Right lobe of liver (tissue), 6 donors: ENCODE results near the gene GJE1. TPM values are rescaled to one million over a fixed set of nuclear protein-coding genes. Genes with fewer than 3 reads are reported as not detected.
A peak's percentile ranks its signal among the peaks of the same experiment; 100 is the strongest.

Experiments used
- ATAC-seq, 4 donors: fragments of 200-7000 bp; cut with Tn5 transposase; one replicate each; pipeline ENCODE4 v1.9.1; 2020; ENCODE audit warnings: mild to moderate bottlenecking in 4 of 4, moderate library complexity in 4 of 4
- DNase-seq, 3 donors: peaks; one replicate each; pipeline ENCODE4 v3.0.0-alpha.2; 2020
- H3K27ac ChIP-seq, 3 donors: fragments of 200-600 bp; one replicate each; pipeline ENCODE4 v1.8.0; 2022
- H3K27me3 ChIP-seq, 2 donors: fragments of 200-600 bp; one replicate each; pipeline ENCODE4 v1.8.0; 2022
- H3K36me3 ChIP-seq, 4 donors: fragments of 200-600 bp; sonication (generic) in 1 of 4; one replicate each; pipeline versions ENCODE4 v1.5.1 to v1.8.0; 2017 to 2022; ENCODE audit warnings: control low read depth in 1 of 4
- H3K4me1 ChIP-seq, 4 donors: fragments of 200-600 bp; sonication (generic) in 1 of 4; one replicate each; pipeline versions ENCODE4 v1.5.1 to v1.8.0; 2017 to 2022; ENCODE audit warnings: control low read depth in 1 of 4
- H3K4me3 ChIP-seq, 3 donors: fragments of 200-600 bp; one replicate each; pipeline ENCODE4 v1.8.0; 2022
- H3K9me3 ChIP-seq, 4 donors: fragments of 200-600 bp; sonication (generic) in 1 of 4; one replicate each; pipeline versions ENCODE4 v1.5.1 to v1.8.0; 2017 to 2022; ENCODE audit warnings: control low read depth in 1 of 4
- CTCF ChIP-seq, 4 donors: fragments of 200-600 bp in 3 of 4; fragments of 450-650 bp in 1 of 4; IDR thresholded peaks; one replicate each; pipeline versions ENCODE4 v1.5.1 to v1.8.0; 2016 to 2022; ENCODE audit warnings: antibody characterized with exemption in 4 of 4, mild to moderate bottlenecking in 2 of 4
- POLR2A ChIP-seq: fragments of 450-650 bp; IDR thresholded peaks from one replicate; pipeline ENCODE4 v1.6.1; 2017; ENCODE audit warnings: antibody characterized with exemption, mild to moderate bottlenecking
- WGBS: methylation state at CpG from one replicate; pipeline ENCODE4 v1.1.6; 2018; ENCODE audit warnings: low coverage, low lambda C conversion rate; ENCODE audit not compliant: insufficient coverage; ENCODE audit errors: missing lambda C conversion rate; 5-methylcytosine and 5-hydroxymethylcytosine counted together
- intact Hi-C, 2 donors: fragments of 100-400 bp; cut with DNase I; formaldehyde crosslinking; loops; one replicate each; pipeline versions ENCODE4 v1.11.2 to v1.14.1; 2022
- total RNA-seq, 6 experiments: library from RNA; depleted of rRNA in 2 of 6; stranded (reverse); fragments of >200 nt in 2 of 6; fragmentation: NEBNext Ultra II Directional in 3 of 6; extraction: Animal tissue kit (Norgen Biotek cat#: 25700) in 3 of 6; gene quantifications; one replicate each; pipeline versions ENCODE4 v1.1.0 to v1.2.4, GENCODE V29; 2016 to 2023
- donor health status: DM: no; HTN: yes; CAD: no.
- donor health status: DM: no; HTN: no; CAD: no.
- donor health status: DM: no; HTN: no; CAD: no.
- donor health status: DM: no; HTN: yes; CAD: no.
- donor health status: DM: no; HTN: yes; CAD: no.

Gene GJE1
- total RNA-seq, 6 experiments from 2014 or later = not detected

GRCh38 chr6:142112451-142113061 lies 20.2 kb upstream of the GJE1 start:
- intact Hi-C loops = no loop called here
- H3K36me3 ChIP-seq = no peaks in the 10 kb centered on the region
- H3K9me3 ChIP-seq = no peaks in the 10 kb centered on the region
- no peaks in the 10 kb centered on the region for H3K4me1 ChIP-seq
- H3K27ac ChIP-seq = no peak overlapping the region
- no peaks in the 10 kb centered on the region for H3K27me3 ChIP-seq
- WGBS = 0% methylated on average over 4 of the region's 4 CpGs
- no peak overlapping the region for H3K4me3 ChIP-seq
- peak; percentile 70 to 84 (median 76) for ATAC-seq
- DNase-seq = peak; percentile 57 to 75 (median 68)
- TF ChIP-seq POLR2A (no peak), CTCF (IDR thresholded peaks at IDR 0.05) (peak; percentile 74 to 81 (median 80))

DNA sequence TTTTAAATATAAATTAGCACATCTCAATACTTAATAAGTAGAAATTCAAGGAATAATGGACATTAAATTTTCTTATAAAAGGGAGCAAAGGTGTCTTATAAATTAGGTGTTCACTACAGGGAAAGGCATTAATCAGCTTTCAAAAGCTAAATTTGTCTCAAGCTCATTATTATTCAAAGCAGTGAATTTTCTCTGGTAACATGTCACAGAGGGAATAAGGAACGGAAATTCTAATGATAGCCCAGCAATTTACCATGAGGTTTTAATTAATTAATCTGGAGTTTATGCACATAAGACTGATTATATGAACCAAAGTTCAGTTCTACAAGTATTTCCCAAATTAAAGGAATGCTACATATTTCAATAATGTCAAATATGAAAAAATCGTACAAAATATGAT lies 15.4 kb upstream of the GJE1 start:
- Histone ChIP-seq H3K9me3 (no peaks in the 10 kb centered on the region), H3K4me1 (no peaks in the 10 kb centered on the region), H3K27me3 (no peaks in the 10 kb centered on the region), H3K27ac (no peak overlapping the region), H3K36me3 (no peaks in the 10 kb centered on the region), H3K4me3 (no peak overlapping the region)
- TF ChIP-seq CTCF (IDR thresholded peaks at IDR 0.05) (no peak), POLR2A (no peak)
- DNase-seq (no peak), ATAC-seq (no peak)
- intact Hi-C loops = no loop called here
- WGBS = 60% methylated on average over 2 of the region's 2 CpGs

- no peak for DNase-seq
- TF ChIP-seq POLR2A (no peak), CTCF (IDR thresholded peaks at IDR 0.05) (no peak)
- Histone ChIP-seq H3K27me3 (no peaks in the 10 kb centered on the region), H3K4me1 (no peaks in the 10 kb centered on the region), H3K9me3 (no peaks in the 10 kb centered on the region), H3K36me3 (no peaks in the 10 kb centered on the region), H3K27ac (no peak overlapping the region), H3K4me3 (no peak overlapping the region)
- 42% methylated on average over 3 of the region's 3 CpGs for WGBS
- intact Hi-C loops = no loop called here
- no peak for ATAC-seq
Measured at GRCh38 chr6:142118328-142118727, 14.4 kb upstream of the GJE1 start.

- TF ChIP-seq CTCF (IDR thresholded peaks at IDR 0.05) = no peak
- no peak for TF ChIP-seq POLR2A
- no peak for DNase-seq
- no peaks in the 10 kb centered on the region for H3K36me3 ChIP-seq
- H3K9me3 ChIP-seq = no peaks in the 10 kb centered on the region
- 100% methylated on average over 1 of the region's 2 CpGs for WGBS
- no peak overlapping the region for H3K4me3 ChIP-seq
- H3K27ac ChIP-seq = no peak overlapping the region
- no peaks in the 10 kb centered on the region for H3K4me1 ChIP-seq
- ATAC-seq = no peak
- H3K27me3 ChIP-seq = no peaks in the 10 kb centered on the region
- intact Hi-C loops = no loop called here
Measured at GRCh38 chr6:142118925-142119324, 13.8 kb upstream of the GJE1 start.

GRCh38 chr6:142121342-142121741 lies 11.4 kb upstream of the GJE1 start:
- no peak overlapping the region for H3K4me3 ChIP-seq
- intact Hi-C loops = no loop called here
- ATAC-seq (no peak), DNase-seq (no peak)
- WGBS = 57% methylated on average over 3 of the region's 3 CpGs
- no peak overlapping the region for H3K27ac ChIP-seq
- H3K4me1 ChIP-seq = no peaks in the 10 kb centered on the region
- TF ChIP-seq POLR2A (no peak), CTCF (IDR thresholded peaks at IDR 0.05) (no peak)
- H3K36me3 ChIP-seq = no peaks in the 10 kb centered on the region
- H3K9me3 ChIP-seq = no peaks in the 10 kb centered on the region
- H3K27me3 ChIP-seq = peaks cover 0 to 3% of the 10 kb centered on the region in 2 donors
